GM18858 (cell line): ENCODE data around the gene SEC16A.
A peak's percentile ranks its signal among the peaks of the same experiment; 100 is the strongest.

Experiments used
- ATAC-seq: cut with Tn5 transposase; IDR thresholded peaks from one replicate; pipeline ENCODE4 v1.9.1; 2021; ENCODE audit not compliant: unreplicated experiment

Gene SEC16A

GRCh38 chr9:136441681-136442245 lies 41.1 kb downstream of the SEC16A start:
- ATAC-seq: no peak

DNA sequence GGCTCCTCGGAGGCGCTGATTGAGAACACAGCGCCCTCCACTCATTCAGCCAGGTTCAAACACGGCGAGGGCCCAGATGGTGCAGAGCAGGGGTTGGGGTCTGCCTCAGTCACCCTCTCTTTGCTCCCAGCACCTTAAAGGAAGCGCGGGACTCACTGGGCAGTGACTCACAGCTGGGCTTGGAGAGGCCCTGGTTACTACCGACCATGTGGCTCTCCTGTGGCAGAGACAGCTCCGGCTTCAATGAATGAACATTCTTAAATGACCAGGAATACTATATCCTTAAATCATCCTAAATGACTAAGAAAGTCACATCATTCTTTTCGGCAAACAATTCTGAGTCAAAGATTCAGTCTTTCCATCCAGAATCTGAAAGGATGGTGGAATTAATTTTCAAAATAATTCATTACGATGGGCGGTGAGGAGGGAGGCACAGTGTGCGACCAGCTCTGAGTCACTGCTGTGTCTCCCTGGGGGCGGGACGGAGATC lies 41.6 kb downstream of the SEC16A start:
- ATAC-seq: no peak

GRCh38 chr9:136439481-136440408 lies 43.1 kb downstream of the SEC16A start, which contains the start of gene INPP5E:
Gene INPP5E, minus strand, starts transcription at chr9:136439845. Its CDS starts 426 bp downstream, at chr9:136439419.
- ATAC-seq: peak; percentile 50

DNA sequence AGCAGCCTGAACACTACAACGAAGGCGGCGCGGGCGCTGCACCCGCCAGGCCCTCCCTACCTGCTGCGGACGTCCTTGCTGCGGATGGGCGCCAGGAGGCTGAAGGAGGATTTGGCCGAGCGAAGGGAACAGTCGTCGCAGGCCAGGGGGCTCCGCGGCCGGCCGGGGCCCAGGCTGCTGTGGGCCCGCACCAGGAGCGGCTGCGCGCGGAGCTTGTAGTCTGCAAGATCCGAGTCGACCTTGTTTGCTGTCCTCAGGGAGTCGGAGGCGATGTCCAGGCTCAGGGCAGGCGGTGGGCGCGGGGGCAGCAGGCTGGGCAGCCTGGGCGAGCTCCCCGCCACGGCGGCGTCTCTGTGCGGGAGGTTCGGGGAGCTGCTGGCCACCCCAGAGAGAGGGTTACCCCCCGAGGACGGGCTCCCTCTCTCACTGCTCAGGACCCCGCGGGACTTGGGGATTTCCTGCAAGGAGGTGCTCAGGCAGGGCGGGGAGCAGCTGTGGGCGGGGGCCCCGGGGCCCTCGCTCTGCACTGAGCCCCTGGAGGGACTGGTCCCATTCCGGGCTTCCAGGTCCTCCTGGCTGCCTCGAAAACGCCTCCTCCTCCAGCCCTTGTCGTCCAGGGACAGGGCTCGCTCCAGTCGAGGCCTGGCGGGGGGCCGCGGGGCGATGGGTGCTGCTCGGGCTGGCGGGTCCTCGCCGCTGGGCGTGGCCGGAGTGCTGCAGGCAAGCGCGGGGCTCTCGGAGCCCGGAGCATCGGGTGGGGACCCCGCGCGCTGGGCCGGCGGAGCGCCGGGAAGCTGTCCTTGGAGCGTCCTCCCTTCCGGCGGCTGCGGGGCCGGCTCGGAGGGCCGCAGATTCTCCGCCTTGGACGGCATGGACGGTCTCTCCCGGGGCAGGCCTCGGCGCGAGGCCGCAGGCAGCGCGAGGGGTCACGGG lies 44.0 kb downstream of the SEC16A start:
- ATAC-seq: peak; percentile 26

- no peak for ATAC-seq
Measured at GRCh38 chr9:136437839-136438547, 44.8 kb downstream of the SEC16A start.

DNA sequence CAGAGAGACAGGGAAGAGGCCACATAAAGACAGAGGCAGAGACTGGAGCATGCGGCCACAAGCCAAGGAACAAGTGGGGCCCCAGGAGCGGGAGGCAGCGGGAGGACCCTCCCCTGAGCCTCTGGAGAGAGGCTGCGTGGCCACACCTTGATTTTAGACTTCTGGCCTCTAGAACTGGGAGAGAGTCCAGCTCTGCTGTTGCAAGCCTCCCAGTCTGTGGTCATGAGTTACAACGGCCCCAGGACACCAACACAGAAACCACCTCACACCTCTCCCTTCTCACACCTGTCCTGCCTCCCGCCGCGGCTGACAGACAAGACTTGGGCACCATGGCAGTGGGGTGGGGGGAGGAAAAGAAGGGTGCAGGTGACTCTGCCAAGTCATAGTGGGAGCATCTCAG lies 45.4 kb downstream of the SEC16A start:
- no peak for ATAC-seq

DNA sequence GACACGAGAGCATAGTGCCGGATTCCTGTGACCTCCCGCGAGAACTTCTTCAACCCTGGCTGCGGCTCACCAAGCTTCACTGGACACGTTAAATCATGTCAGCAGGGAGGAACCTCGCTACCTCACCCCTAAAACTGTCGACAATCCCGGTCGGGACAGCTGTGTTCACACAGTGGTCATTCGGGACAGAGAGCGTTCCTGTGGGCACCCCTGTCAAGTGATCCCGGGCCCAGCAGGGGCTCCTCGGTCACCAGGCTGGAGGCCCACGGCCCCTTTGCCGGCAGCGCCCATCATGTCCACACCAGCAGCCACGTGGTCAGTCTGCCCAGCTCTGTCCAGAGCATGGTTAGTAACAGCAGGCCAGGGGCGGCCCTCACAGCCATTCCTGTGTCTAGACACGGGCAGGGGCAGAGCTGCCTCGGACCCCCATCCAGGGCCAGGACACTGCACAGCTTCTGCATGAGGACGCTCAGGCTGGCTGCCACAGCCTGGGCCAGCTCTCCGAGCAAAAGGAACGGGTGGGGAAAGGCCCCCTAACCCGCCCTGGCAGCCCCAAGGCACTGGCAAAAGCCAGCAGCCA lies 46.7 kb downstream of the SEC16A start:
- ATAC-seq: no peak

- ATAC-seq: no peak
Measured at GRCh38 chr9:136434580-136435169, 48.2 kb downstream of the SEC16A start.

- ATAC-seq: no peak
Measured at GRCh38 chr9:136433849-136434579, 48.8 kb downstream of the SEC16A start.

- ATAC-seq: no peak
Measured at GRCh38 chr9:136433043-136433715, 49.7 kb downstream of the SEC16A start.

DNA sequence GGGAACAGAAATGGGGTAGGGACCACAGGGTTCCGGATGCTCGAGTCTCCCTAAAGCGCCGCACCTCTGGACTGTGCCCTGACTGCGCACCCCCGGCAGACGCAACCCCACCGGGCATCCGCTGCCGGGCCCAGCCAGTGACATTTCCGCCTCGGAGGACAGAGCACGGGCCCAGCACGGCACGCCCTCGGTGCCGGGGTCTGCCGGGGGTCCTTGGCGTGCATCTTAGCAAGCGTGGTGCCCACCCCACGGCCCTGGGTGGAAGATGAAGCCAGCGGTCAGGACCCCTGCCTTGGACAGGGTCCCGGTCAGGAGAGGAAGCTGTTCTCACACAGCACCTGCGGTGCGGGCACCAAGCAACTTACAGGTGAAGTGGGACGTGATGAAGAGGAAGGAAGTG lies 50.2 kb downstream of the SEC16A start:
- no peak for ATAC-seq

- ATAC-seq: no peak
Measured at GRCh38 chr9:136431782-136432350, 51.0 kb downstream of the SEC16A start.

DNA sequence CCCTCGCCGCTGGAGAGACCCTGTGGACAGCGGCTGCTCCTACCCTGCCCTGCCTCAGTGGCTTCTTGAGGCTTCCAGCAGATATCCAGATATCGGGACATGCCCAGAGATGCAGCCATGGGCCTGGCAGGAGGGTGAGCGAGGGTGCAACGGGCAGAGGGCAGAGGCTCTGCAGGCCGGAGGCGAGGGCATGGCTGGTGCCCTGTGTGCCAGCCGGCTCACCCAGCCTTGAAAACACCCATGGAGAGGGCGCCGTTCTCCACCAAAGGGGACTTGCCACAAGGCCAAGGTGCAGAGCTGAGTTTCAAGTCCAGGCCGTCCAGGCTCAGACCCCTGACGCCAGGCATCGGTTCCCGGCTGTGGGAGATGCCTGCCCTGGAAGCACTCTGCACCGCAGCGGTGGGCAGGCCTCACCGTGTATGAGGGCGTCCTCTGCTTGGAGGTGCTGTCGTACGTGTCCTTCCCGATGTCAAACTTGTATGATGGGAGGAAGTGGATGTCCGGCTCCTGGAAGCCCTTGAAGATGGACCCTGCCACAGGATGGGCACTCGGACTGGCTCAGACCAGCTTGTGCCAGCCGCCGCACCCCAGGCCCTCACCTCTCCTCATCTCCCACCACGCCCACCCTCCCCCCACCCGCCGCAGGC lies 52.1 kb downstream of the SEC16A start:
- no peak for ATAC-seq

DNA sequence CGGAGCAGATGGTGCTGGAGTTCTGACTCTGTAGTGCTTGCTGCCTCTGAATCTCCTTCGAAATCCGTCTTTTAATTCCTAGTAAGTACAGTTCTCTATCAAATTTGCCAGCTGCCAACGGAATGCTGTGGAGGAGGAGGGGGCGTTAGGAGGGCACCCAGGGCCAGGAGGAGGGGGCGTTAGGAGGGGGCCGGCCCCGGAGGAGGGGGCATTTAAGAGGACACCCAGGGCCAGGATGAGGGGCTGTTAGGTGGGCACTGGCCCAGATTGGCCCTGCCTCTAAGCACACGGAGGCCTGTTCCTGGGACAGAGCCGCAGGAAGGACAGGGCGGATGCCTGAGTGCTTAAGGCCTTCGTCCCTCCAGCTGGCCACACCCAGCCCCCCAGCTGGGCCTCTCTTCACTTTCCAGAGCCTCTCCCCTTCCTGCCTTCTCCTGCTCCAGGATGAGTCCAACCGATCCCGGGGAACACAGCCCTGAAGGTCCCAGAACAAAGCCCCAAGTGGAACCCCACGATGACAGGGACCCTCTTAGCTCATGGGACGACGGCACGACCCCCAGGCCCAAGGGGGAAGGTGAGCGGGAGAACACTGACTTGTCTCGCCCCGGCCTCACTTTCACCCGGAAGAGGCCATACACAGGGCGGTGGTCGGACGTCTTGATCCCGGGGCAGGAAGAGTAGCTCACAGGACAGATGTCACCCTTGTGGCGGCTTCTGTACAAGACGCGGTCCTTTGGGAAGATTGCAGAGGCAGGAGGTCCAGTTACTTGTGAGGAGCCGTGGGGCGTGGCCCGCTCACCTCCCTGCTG lies 53.0 kb downstream of the SEC16A start:
- no peak for ATAC-seq

DNA sequence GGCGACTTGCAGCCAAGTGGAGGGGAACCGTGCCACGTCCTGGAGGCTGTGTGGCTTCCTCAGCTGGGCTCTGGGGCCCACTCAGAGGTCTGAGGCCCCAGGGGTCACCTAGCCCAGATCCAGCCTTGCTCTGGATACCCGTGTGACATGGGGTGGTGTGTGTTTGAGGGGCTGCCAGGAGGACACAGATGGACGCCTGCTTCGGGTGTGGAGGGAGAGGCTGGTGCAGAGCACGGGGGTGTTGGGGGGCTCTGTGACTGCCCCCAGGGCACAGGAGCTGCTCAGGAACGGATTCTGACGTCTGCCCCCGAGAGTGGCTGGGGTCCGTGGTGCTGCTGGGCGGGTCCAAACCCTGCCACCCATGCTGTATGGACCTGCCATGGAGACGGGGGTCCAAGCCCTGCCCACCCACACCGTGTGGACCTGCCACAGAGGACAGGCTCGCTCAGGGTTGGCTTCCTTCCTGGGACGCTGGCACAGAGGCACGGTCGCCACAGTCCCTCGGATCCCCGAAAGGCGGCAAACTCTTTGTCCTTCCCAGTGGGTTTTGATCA lies 53.7 kb downstream of the SEC16A start:
- no peak for ATAC-seq

GRCh38 chr9:136426787-136427186 lies 56.1 kb downstream of the SEC16A start:
- ATAC-seq: no peak
